Kidney glomerular epithelial cell (primary cell): ENCODE results near the gene SIN3A.

ENCODE experiments used
- DNase-seq: peaks from one replicate; lab custom pipeline; 2025; lab: John Stamatoyannopoulos, UW

SIN3A gene

GRCh38 chr15:75380773-75381172 is 70.7 kb downstream of the SIN3A start:
- no peak for DNase-seq

DNA sequence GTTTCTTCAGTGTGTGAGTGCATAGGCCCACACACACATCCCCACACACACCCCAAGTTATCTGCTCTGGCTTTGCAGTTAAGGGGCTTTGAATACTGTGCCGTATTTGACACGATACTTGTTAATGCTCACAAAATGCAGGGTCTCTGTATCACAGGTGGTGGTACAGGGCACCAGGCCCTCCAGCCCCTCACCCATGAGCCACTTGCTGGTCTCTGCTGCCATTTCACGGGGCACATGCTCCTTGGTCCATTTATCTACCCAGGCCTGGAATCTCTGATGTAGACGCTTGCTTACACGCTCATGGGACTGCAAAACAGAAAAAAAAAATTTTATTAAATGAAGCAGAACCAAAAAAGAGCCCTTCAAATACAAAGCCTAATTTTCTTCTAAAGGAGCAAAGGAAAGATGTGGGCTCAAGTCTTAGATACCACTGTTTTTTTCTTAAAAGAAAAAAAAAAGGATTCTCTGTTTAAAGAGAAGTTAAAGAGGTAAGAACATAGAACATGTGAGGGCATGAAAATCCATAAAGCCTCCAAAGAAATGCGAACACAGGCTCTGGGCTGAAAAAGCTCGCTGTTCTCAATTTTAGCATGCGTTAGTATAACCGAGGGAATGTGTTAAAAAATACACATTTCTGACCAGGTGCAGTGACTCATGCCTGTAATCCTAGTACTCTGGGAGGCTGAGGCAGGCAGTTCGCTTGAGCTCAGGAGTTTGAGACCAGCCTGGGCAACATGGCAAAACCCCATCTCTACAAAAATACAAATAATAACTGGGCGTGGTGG is 79.4 kb downstream of the SIN3A start:
- no peak for DNase-seq

DNA sequence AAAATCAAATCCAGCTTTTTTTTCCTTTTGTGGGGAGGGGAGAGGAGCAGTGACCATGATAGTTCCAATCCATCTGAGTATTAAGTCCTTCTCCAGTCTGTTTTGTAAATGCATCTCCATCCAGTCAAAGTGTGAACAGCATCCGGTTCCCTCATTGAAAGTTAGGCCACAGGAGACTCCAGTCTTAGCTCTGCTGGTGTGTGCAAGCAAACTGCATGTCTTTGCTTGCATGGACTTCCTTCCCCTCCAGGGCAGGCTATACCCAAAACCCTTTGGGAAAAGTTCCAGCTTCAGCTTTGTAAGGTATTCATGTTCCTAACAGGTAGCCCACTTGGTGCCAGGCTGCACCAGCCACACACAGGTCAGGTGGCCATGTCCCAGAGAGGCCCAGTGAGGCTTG is 80.0 kb downstream of the SIN3A start:
- DNase-seq = no peak

DNA sequence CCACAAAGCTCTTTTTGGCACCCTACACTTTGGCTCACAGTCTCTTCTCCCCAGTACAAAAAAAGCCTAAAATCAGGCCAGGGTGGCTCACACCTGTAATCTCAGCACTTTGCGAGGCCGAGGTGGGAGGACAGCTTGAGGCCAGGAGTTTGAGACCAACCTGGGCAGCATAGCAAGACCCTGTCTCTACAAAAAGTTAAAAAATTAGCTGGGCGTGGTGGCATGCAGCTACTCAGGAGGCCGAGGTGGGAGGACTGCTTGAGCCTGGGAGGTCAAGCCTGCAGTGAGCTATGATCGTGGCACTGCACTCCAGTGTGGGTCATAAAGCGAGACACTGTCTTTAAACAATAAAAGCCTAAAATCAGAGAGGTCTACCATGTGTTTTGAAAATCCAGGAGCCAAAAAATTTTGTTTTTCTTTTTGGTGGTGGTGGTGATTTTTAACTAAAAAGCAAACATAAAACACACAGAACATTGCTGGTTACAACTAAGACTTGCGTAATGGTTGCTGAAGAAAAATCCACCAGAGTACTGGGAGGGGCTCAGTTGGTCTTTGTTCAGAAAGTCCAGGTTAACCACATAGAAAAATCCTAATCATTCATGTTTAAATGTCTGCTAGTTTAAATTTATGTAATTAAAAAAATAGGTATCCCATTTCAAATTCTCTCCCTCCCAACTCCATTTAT is 81.5 kb downstream of the SIN3A start:
- no peak for DNase-seq

GRCh38 chr15:75368689-75369239 is 82.7 kb downstream of the SIN3A start:
- no peak for DNase-seq

DNA sequence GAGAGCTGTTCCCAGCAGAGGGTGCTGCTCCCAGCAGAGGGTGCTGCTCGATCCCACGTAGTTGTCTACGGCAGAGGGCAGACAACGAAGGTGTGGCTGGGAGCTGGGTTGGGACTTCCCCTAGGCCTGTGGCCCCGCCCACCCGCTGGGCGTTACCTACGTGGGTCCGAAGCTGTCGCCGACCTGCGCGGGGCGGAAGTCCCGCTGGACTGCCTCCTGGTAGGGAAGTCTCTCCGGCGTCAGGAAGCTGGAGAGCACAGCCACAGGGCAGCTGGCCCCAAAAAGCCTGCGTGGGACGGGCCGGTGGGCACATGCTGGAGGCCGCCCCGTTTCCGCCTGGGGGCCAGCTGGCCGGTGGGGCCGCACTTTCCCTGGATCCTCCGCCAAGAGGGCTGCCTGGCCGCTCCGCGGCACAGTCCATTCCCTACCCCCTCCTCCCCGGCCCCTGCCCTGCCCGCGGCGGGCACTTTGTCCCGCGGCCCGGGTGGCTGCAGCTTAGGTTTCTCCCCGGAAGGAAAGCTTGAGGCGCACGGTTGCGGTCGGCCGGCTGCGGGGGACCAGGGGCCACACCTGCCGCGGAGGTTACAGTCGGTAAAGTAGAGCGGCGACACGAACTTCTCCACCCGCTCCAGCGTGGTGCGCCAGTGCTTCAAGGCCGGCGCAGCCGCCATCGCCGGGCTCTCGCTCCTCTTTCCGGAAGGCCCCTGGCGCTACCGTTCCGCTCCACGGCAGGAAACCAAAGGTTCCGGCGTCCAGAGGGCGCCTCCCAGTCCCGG is 83.4 kb downstream of the SIN3A start, which contains the start of gene MAN2C1:
Gene MAN2C1 (minus strand): TSS at position 695 of the 776 bp plus-strand sequence. CDS start 24 bp downstream, at position 671.
- peak; percentile 90 for DNase-seq

- DNase-seq = no peak
Observed at GRCh38 chr15:75367406-75367912, 84.0 kb downstream of the SIN3A start.

DNA sequence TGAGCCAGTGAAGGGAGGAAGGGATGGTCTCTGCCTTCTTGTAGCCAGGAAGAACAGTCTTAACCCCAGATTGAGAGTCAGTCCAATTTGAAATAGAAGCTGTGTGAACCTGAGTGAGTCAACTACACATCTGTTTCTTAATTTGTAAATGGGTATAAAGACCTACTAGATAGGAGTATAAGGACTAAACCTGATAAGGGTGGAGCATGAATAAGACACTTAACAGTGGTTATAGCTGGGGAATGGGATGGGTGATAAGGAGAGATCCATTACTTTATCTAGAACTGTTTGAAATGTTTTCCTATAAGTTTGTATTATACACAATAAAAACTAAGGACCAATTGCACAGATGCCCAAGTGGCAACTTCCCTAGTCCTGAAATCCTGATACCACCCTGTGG is 84.5 kb downstream of the SIN3A start:
- DNase-seq = no peak

DNA sequence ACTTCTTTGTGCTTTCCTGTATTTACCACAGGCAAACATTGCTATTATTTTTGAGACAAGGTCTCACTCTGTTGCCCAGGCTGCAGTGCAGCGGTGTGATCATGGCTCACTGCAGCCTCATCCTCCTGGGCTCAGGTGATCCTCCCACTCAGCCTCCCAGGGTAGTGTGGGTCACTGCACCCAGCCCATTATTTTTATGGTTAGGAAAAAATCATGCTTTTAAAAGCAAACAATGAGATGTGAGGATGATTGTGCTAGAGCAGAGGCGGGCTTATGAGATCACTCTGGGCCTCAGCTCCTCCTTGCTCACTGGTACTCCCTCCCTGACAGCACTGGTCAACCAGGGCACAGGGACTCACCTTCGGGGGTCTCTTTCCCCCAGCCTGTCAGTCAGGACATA is 85.3 kb downstream of the SIN3A start:
- DNase-seq = peak; percentile 44

DNA sequence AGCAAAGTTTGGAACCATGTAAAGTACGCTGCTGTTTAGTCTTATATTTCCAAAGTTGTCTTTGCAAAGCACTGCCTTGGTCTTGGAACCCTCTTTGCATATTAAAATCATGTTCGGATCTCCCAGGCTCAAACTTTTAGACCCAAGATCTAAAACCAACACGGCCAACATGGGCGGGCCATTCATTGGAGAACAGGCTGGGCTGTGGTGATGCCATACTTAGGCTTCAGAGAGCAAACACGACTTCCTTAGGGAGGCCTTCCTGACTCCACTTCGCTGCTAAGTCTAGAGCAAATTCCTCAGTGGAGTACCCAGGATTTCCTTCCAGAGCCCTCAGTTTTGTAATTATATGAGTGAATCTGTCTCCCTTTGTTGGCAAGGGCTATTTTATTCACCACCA is 86.6 kb downstream of the SIN3A start:
- no peak for DNase-seq

DNA sequence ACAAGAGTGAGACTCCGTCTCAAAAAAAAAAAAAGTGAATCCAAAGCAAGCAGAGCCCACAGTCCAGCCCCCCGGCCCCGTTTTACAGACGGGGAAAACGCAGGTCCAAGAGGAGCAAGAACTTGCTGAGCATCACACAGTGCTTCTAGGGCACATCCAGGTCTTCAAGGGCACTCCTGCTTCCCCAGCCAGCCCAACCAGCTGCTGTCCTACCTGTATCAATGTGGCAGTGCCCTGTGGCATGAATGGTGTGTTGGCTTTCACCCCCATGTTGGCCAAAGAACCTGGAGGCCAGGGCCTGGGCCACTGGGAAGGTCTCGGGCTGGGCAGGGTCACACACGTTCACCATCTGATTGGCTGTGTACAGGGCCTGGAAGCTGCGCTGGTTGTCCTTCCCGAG is 87.7 kb downstream of the SIN3A start:
- no peak for DNase-seq

- no peak for DNase-seq
Observed at GRCh38 chr15:75362642-75363249, 88.7 kb downstream of the SIN3A start.

GRCh38 chr15:75361989-75362641 is 89.4 kb downstream of the SIN3A start:
- no peak for DNase-seq

GRCh38 chr15:75361361-75361988 is 90.0 kb downstream of the SIN3A start:
- no peak for DNase-seq

DNA sequence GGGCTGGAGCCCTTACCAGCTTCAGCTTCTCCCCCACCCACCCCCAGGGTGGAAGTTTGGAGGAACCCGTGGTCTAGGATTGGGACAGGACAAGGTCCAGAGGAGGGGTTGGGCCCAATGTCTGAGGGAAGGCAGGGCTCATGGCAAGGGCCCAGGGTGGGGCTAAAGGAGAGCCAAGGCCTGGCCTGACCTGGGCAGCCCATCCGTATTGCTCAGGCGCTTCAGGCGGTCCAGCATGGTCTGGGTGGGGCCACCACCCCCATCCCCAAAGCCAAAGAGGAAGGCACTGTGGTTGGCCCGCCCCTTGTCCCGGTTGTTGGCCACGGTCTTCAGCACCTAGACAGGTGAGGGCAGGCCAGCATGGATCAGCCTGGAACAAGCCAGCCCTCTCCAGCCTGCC is 90.6 kb downstream of the SIN3A start:
- no peak for DNase-seq

GRCh38 chr15:75360391-75360790 is 91.1 kb downstream of the SIN3A start:
- no peak for DNase-seq

GRCh38 chr15:75359537-75360250 is 91.8 kb downstream of the SIN3A start:
- no peak for DNase-seq

- DNase-seq = no peak
Observed at GRCh38 chr15:75358771-75359536, 92.5 kb downstream of the SIN3A start.

- DNase-seq = no peak
Observed at GRCh38 chr15:75357976-75358673, 93.4 kb downstream of the SIN3A start.
